Hepatocyte (in vitro differentiated cells): Measurements from ENCODE around the gene REPS2. TPM values are rescaled to one million over a fixed set of nuclear protein-coding genes. Genes with fewer than 3 reads are reported as not detected.

ENCODE experiments used
- DNase-seq: peaks from one replicate; pipeline ENCODE4 v3.0.0-alpha.2; 2016; ENCODE audit warnings: low spot score
- H2AFZ ChIP-seq: fragments of 200-600 bp; sonication (generic); 2 replicates; pipeline ENCODE4 v1.6.0; 2016; ENCODE audit warnings: antibody characterized with exemption, mild to moderate bottlenecking
- H3K27ac ChIP-seq: fragments of 200-600 bp; sonication (generic); 2 replicates; pipeline ENCODE4 v1.5.1; 2016; ENCODE audit warnings: mild to moderate bottlenecking
- H3K27me3 ChIP-seq: fragments of 200-600 bp; sonication (generic); 2 replicates; pipeline ENCODE4 v1.6.1; 2016
- H3K36me3 ChIP-seq: fragments of 200-600 bp; sonication (generic); replicated peaks from 2 replicates; pipeline ENCODE4 v1.5.1; 2016; ENCODE audit warnings: low read depth; ENCODE audit not compliant: insufficient read depth
- H3K4me1 ChIP-seq: fragments of 200-600 bp; sonication (generic); 2 replicates; pipeline ENCODE4 v1.5.1; 2016; ENCODE audit warnings: mild to moderate bottlenecking, moderate library complexity; ENCODE audit not compliant: insufficient read depth
- H3K4me2 ChIP-seq: fragments of 200-600 bp; sonication (generic); 2 replicates; pipeline ENCODE4 v1.6.0; 2016
- H3K4me3 ChIP-seq: fragments of 200-600 bp; sonication (generic); 2 replicates; pipeline ENCODE4 v1.5.1; 2016; ENCODE audit warnings: mild to moderate bottlenecking
- H3K79me2 ChIP-seq: fragments of 200-600 bp; sonication (generic); 2 replicates; pipeline ENCODE4 v1.6.0; 2017; ENCODE audit warnings: mild to moderate bottlenecking
- H3K9me2 ChIP-seq: fragments of 200-600 bp; sonication (generic); replicated peaks from 2 replicates; pipeline ENCODE4 v1.6.0; 2017; ENCODE audit warnings: mild to moderate bottlenecking; ENCODE audit not compliant: insufficient read depth
- H3K9me3 ChIP-seq: fragments of 200-600 bp; sonication (generic); 2 replicates; pipeline ENCODE4 v1.5.1; 2016; ENCODE audit warnings: low read depth, mild to moderate bottlenecking
- H4K20me1 ChIP-seq: fragments of 200-600 bp; sonication (generic); 2 replicates; pipeline ENCODE4 v1.6.0; 2016; ENCODE audit warnings: mild to moderate bottlenecking; ENCODE audit not compliant: insufficient read depth, poor library complexity, severe bottlenecking
- CTCF ChIP-seq: fragments of 200-600 bp; sonication (generic); IDR thresholded peaks from 2 replicates; pipeline ENCODE4 v1.5.1; 2016; ENCODE audit warnings: antibody characterized with exemption, mild to moderate bottlenecking; ENCODE audit not compliant: poor library complexity
- EZH2 ChIP-seq: fragments of 200-600 bp; sonication (generic); IDR thresholded peaks from 2 replicates; pipeline ENCODE4 v1.6.1; 2016; ENCODE audit warnings: antibody characterized with exemption, mild to moderate bottlenecking, borderline replicate concordance
- EZH2phosphoT487 ChIP-seq: fragments of 200-600 bp; sonication (generic); IDR thresholded peaks from one replicate; pipeline ENCODE4 v1.6.1; 2018; ENCODE audit warnings: antibody characterized with exemption, mild to moderate bottlenecking, low read depth, moderate library complexity; ENCODE audit not compliant: unreplicated experiment, severe bottlenecking
- WGBS: methylation state at CpG from one replicate; pipeline ENCODE4 v1.1.6; 2016; ENCODE audit warnings: low lambda C conversion rate; ENCODE audit errors: missing lambda C conversion rate; 5-methylcytosine and 5-hydroxymethylcytosine counted together
- polyA plus RNA-seq: library from polyadenylated mRNA; unstranded; fragments of >200 nt; fragmentation: Nextera tagmentation; extraction: Ambion mirVana; gene quantifications from 2 replicates; pipeline ENCODE4 v1.2.1, GENCODE V29; 2016
- total RNA-seq: library from RNA; depleted of rRNA; stranded (reverse); fragments of >200 nt; gene quantifications from 2 replicates; pipeline ENCODE4 v1.2.3, GENCODE V29; 2014

The REPS2 gene
- total and polyA plus RNA-seq, 2 experiments from 2014 or later: 3.4 to 5.0 TPM

- WGBS: 89% methylated on average over 1 of the region's 1 CpG
Observed at GRCh38 chrX:16924631-16925480, 21.6 kb upstream of the REPS2 start.

GRCh38 chrX:16930392-16930791 is 16.1 kb upstream of the REPS2 start:
- Histone ChIP-seq H3K9me3 (no peaks in the 10 kb centered on the region), H3K9me2 (no peaks in the 10 kb centered on the region), H3K4me2 (no peak overlapping the region), H4K20me1 (no peaks in the 10 kb centered on the region), H3K79me2 (no peaks in the 10 kb centered on the region), H3K27ac (no peak overlapping the region), H3K4me3 (no peak overlapping the region), H3K36me3 (no peaks in the 10 kb centered on the region), H3K4me1 (no peaks in the 10 kb centered on the region), H2AFZ (no peak overlapping the region), H3K27me3 (no peaks in the 10 kb centered on the region)
- DNase-seq: no peak
- no peak for TF ChIP-seq EZH2phosphoT487
- no peak for TF ChIP-seq CTCF
- no peak for TF ChIP-seq EZH2
- WGBS: 54% methylated on average over 6 of the region's 6 CpGs

More at GRCh38 chrX:16924631-16925480, 21.6 kb upstream of the REPS2 start:
- DNase-seq: no peak
- Histone ChIP-seq H3K4me3 (no peak overlapping the region), H3K9me3 (peaks cover 3% of the 10 kb centered on the region), H3K36me3 (no peaks in the 10 kb centered on the region), H2AFZ (no peak overlapping the region), H3K27ac (no peak overlapping the region), H4K20me1 (no peaks in the 10 kb centered on the region), H3K9me2 (no peaks in the 10 kb centered on the region), H3K27me3 (no peaks in the 10 kb centered on the region), H3K79me2 (no peaks in the 10 kb centered on the region), H3K4me2 (no peak overlapping the region), H3K4me1 (no peaks in the 10 kb centered on the region)
- TF ChIP-seq CTCF (no peak), EZH2 (no peak), EZH2phosphoT487 (no peak)

- no peaks in the 10 kb centered on the region for H3K9me2 ChIP-seq
- TF ChIP-seq CTCF (no peak), EZH2phosphoT487 (no peak), EZH2 (no peak)
- H2AFZ ChIP-seq: no peak overlapping the region
- H3K4me3 ChIP-seq: no peak overlapping the region
- no peak overlapping the region for H3K27ac ChIP-seq
- no peaks in the 10 kb centered on the region for H3K27me3 ChIP-seq
- WGBS: 45% methylated on average over 3 of the region's 3 CpGs
- peak; percentile 5 for DNase-seq
- no peak overlapping the region for H3K4me2 ChIP-seq
- H4K20me1 ChIP-seq: no peaks in the 10 kb centered on the region
- H3K9me3 ChIP-seq: no peaks in the 10 kb centered on the region
- H3K4me1 ChIP-seq: no peaks in the 10 kb centered on the region
- H3K79me2 ChIP-seq: no peaks in the 10 kb centered on the region
- no peaks in the 10 kb centered on the region for H3K36me3 ChIP-seq
Observed at GRCh38 chrX:16931371-16931770, 15.1 kb upstream of the REPS2 start.
